SK-N-SH (cell line): ENCODE data around the gene TGFA. TPM values are rescaled to one million over a fixed set of nuclear protein-coding genes. Genes with fewer than 3 reads are reported as not detected.

ENCODE experiments used
- CTCF ChIA-PET: fragments of 300-600, 350-600 bp; formaldehyde crosslinking; extraction: SDS; loops from one replicate; lab custom pipeline; 2021; lab: Yijun Ruan, JAX
- POLR2A ChIA-PET: fragments of 350-600 bp; sonication (Branson Sonifier 250); formaldehyde crosslinking; extraction: SDS; loops from one replicate; lab custom pipeline; 2020; ENCODE audit warnings: antibody characterized with exemption, inconsistent platforms; lab: Yijun Ruan, JAX
- DNase-seq: peaks from one replicate; pipeline ENCODE4 v3.0.0; 2012
- H2AFZ ChIP-seq: fragments of 200-600 bp; sonication (generic); 2 replicates; pipeline ENCODE4 v1.8.1; 2016; ENCODE audit warnings: antibody characterized with exemption, mild to moderate bottlenecking, low read depth
- H3F3A ChIP-seq: fragments of 200-600 bp; sonication (generic); replicated peaks from 2 replicates; pipeline ENCODE3; 2016; ENCODE audit warnings: antibody characterized with exemption, mild to moderate bottlenecking; ENCODE audit not compliant: insufficient read depth
- H3K27ac ChIP-seq, 2 experiments: fragments of 200-500 bp in 1 of 2; fragments of 200-600 bp in 1 of 2; sonication (Bioruptor generic) in 1 of 2; sonication (generic), shearing (Covaris generic) in 1 of 2; 2 replicates each; pipeline versions ENCODE4 v1.5.1 to v1.6.1; 2014 to 2016; ENCODE audit warnings: low read depth in 2 of 2, inconsistent platforms in 1 of 2, low read length in 1 of 2, mild to moderate bottlenecking in 1 of 2, mixed read lengths in 1 of 2
- H3K27me3 ChIP-seq: fragments of 200-600 bp; sonication (generic), shearing (Covaris generic); 2 replicates; pipeline ENCODE4 v1.6.1; 2016; ENCODE audit warnings: mixed run types; ENCODE audit not compliant: insufficient read depth
- H3K36me3 ChIP-seq, 2 experiments: fragments of 200-500 bp in 1 of 2; fragments of 200-600 bp in 1 of 2; sonication (Bioruptor generic) in 1 of 2; sonication (generic) in 1 of 2; replicated peaks in 1 of 2; 2 replicates each; pipeline versions ENCODE3 to v1.5.1; 2014 to 2016; ENCODE audit warnings: low read length in 1 of 2, mild to moderate bottlenecking in 1 of 2; ENCODE audit not compliant: insufficient read depth in 2 of 2, control insufficient read depth in 1 of 2
- H3K4me1 ChIP-seq, 2 experiments: fragments of 200-500 bp in 1 of 2; fragments of 200-600 bp in 1 of 2; sonication (Bioruptor generic) in 1 of 2; sonication (generic), shearing (Covaris generic) in 1 of 2; 2 replicates each; pipeline versions ENCODE4 v1.5.1 to v1.6.1; 2014 to 2016; ENCODE audit warnings: low read depth in 1 of 2, low read length in 1 of 2, mixed run types in 1 of 2; ENCODE audit not compliant: insufficient read depth in 2 of 2, control insufficient read depth in 1 of 2
- H3K4me2 ChIP-seq: fragments of 200-600 bp; sonication (generic), shearing (Covaris generic); 2 replicates; pipeline ENCODE4 v1.6.1; 2017; ENCODE audit warnings: mixed run types
- H3K4me3 ChIP-seq, 2 experiments: fragments of 200-500 bp in 1 of 2; fragments of 200-600 bp in 1 of 2; sonication (Bioruptor generic) in 1 of 2; sonication (generic), shearing (Covaris generic) in 1 of 2; 2 replicates each; pipeline versions ENCODE4 v1.5.1 to v1.8.1; 2014 to 2016; ENCODE audit warnings: low read depth in 2 of 2, inconsistent platforms in 1 of 2, low read length in 1 of 2, mild to moderate bottlenecking in 1 of 2, mixed read lengths in 1 of 2, moderate library complexity in 1 of 2
- H3K79me2 ChIP-seq: fragments of 200-600 bp; sonication (generic); 2 replicates; pipeline ENCODE4 v1.8.1; 2017; ENCODE audit warnings: mild to moderate bottlenecking; ENCODE audit not compliant: insufficient read depth
- H3K9ac ChIP-seq: fragments of 200-600 bp; sonication (generic); 2 replicates; pipeline ENCODE4 v1.6.1; 2017; ENCODE audit warnings: mixed run types
- H3K9me2 ChIP-seq: fragments of 200-600 bp; sonication (generic); 2 replicates; pipeline ENCODE4 v1.6.1; 2017; ENCODE audit warnings: mixed run types
- H3K9me3 ChIP-seq: fragments of 200-600 bp; sonication (generic); 2 replicates; pipeline ENCODE4 v1.6.1; 2017; ENCODE audit warnings: mixed run types, mild to moderate bottlenecking, moderate library complexity
- H4K20me1 ChIP-seq: fragments of 200-600 bp; sonication (generic); 2 replicates; pipeline ENCODE4 v1.6.1; 2017; ENCODE audit warnings: mild to moderate bottlenecking, mixed run types; ENCODE audit not compliant: insufficient read depth
- EP300 ChIP-seq, 2 experiments: IDR thresholded peaks; 2 replicates each; pipeline versions ENCODE4 v1.4.0 to v1.6.1; 2012; ENCODE audit warnings: borderline replicate concordance in 1 of 2, low read depth in 1 of 2, low read length in 1 of 2
- GABPA ChIP-seq: IDR thresholded peaks from 2 replicates; pipeline ENCODE4 v1.4.0; 2012; ENCODE audit warnings: low read depth, mild to moderate bottlenecking
- IRF3 ChIP-seq: fragments of 150-350 bp; IDR thresholded peaks from 2 replicates; pipeline ENCODE4 v1.6.1; 2016; ENCODE audit warnings: mild to moderate bottlenecking, low read depth, low read length
- MAX ChIP-seq: IDR thresholded peaks from 2 replicates; pipeline ENCODE4 v1.4.0; 2012; ENCODE audit warnings: low read depth
- MXI1 ChIP-seq: IDR thresholded peaks from 2 replicates; pipeline ENCODE4 v1.6.1; 2012; ENCODE audit warnings: mild to moderate bottlenecking, low read depth, low read length, improper control_type of control experiment
- PBX3 ChIP-seq: IDR thresholded peaks from 2 replicates; pipeline ENCODE4; 2012
- POLR2AphosphoS5 ChIP-seq: IDR thresholded peaks from 2 replicates; pipeline ENCODE4 v1.6.1; 2012; ENCODE audit warnings: low read depth, low read length
- RFX5 ChIP-seq: IDR thresholded peaks from 2 replicates; pipeline ENCODE4 v1.6.1; 2012; ENCODE audit warnings: mild to moderate bottlenecking, improper control_type of control experiment, low read length
- SMC3 ChIP-seq: IDR thresholded peaks from 2 replicates; pipeline ENCODE4 v1.6.1; 2012; ENCODE audit warnings: low read depth, low read length, improper control_type of control experiment
- USF1 ChIP-seq: IDR thresholded peaks from 2 replicates; pipeline ENCODE4 v1.4.0; 2012; ENCODE audit warnings: low read depth, borderline replicate concordance
- USF2 ChIP-seq: fragments of 150-350 bp; IDR thresholded peaks from 2 replicates; pipeline ENCODE4 v1.6.1; 2017; ENCODE audit warnings: antibody characterized with exemption, low read length, low read depth, borderline replicate concordance
- YY1 ChIP-seq: IDR thresholded peaks from 2 replicates; pipeline ENCODE4 v1.4.0; 2012; ENCODE audit warnings: low read depth, mild to moderate bottlenecking
- ZBTB33 ChIP-seq: IDR thresholded peaks from 2 replicates; pipeline ENCODE4 v1.4.0; 2012; ENCODE audit warnings: low read depth, borderline replicate concordance
- WGBS: methylation state at CpG from one replicate; pipeline ENCODE4 v1.1.6; 2017; ENCODE audit warnings: low lambda C conversion rate; 5-methylcytosine and 5-hydroxymethylcytosine counted together
- polyA plus RNA-seq, 3 experiments: library from polyadenylated mRNA; depleted of rRNA; stranded (reverse); fragments of >200 nt; gene quantifications; 2 replicates each; pipeline ENCODE4 v1.2.3, GENCODE V29; 2012

TGFA gene
- polyA plus RNA-seq, 1 of the 3 experiments (the other 2 are of a cell fraction) = not detected

- no peak for TF ChIP-seq USF2
- no peak for TF ChIP-seq RFX5
Measured at GRCh38 chr2:70556608-70557007, 3.0 kb upstream of the TGFA start (continued).

GRCh38 chr2:70554338-70554892 is 789 bp upstream of the TGFA start:
- Histone ChIP-seq H3K9me2 (no peaks in the 10 kb centered on the region), H3K36me3 (no peaks in the 10 kb centered on the region), H3K9ac (no peak overlapping the region), H3F3A (peaks cover 7% of the 10 kb centered on the region), H4K20me1 (no peaks in the 10 kb centered on the region), H3K79me2 (no peaks in the 10 kb centered on the region), H3K27ac (no peak overlapping the region), H3K9me3 (no peaks in the 10 kb centered on the region), H3K4me1 (peaks cover 0 to 11% of the 10 kb centered on the region in 2 experiments; a peak in 1 of 4 replicates), H3K4me3 (peak overlapping the region; percentile 50 to 62), H2AFZ (peak overlapping the region; percentile 41; the same call in 1 of the 2 replicates), H3K4me2 (peak overlapping the region; percentile 86), H3K27me3 (peaks cover 42% of the 10 kb centered on the region)
- no peak for TF ChIP-seq MAX
- TF ChIP-seq YY1 = no peak
- TF ChIP-seq ZBTB33 = no peak
- no peak for TF ChIP-seq POLR2AphosphoS5
- no peak for TF ChIP-seq MXI1
- TF ChIP-seq SMC3 = no peak
- TF ChIP-seq EP300 (IDR thresholded peaks at IDR 0.05; ENCODE audit: borderline replicate concordance in 1 of 2, low read depth in 1 of 2, low read length in 1 of 2) = no peak
- no peak for TF ChIP-seq PBX3
- no peak for TF ChIP-seq USF1
- no peak for TF ChIP-seq IRF3
- TF ChIP-seq GABPA = no peak
- TF ChIP-seq USF2 = no peak
- 24% methylated on average over 16 of the region's 18 CpGs for WGBS
- ChIA-PET CTCF (interaction anchor here (0.9 to 1.9 kb wide), 7 partner anchors 11 to 251 kb away, joined by 3 to 7 read pairs (median 3); no protein-coding TSS in a partner anchor), POLR2A (no interaction called here)
- no peak for DNase-seq
